ENCODE measurements around the gene RNASEH2B.

DNA sequence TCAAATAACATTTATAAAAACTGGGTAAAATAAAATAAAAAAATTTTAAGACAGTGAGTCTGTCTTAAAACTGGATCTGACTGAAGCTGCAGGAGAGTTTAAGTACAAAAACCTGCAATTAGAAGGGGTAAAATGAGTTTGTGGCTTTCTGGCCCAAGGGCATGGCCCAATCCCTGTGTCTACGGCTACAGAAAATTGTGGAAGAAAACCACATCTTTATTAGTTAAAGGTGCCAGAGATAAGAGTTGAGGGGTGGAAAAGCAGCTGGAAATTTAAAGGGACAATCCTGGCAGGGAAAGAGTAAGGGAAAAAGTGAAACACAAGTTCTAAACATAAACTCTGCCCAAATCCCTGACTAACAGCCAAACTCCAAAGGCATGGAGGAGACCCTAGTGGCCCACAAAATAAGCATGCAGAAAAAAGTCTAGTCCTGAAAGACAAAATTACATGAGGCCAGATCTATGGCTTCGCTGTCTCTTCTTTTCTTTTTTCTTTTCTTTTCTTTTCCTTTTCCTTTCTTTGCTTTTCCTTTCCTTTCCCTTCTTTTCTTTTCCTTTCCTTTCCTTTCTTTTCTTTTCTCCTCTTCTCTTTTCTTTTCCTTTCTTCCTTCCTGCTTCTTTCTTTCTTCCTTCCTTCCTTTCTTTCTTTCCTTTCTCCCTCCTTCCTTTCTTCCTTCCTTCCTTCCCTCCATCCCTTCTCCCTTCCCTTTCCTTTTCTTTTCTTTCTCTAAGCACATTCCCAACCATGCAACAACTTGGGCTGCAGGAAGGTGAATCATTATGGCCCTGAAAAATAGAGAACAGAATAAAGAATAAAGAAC, 42.6 kb upstream of the RNASEH2B start:
- TF ChIP-seq, protein P1, sequence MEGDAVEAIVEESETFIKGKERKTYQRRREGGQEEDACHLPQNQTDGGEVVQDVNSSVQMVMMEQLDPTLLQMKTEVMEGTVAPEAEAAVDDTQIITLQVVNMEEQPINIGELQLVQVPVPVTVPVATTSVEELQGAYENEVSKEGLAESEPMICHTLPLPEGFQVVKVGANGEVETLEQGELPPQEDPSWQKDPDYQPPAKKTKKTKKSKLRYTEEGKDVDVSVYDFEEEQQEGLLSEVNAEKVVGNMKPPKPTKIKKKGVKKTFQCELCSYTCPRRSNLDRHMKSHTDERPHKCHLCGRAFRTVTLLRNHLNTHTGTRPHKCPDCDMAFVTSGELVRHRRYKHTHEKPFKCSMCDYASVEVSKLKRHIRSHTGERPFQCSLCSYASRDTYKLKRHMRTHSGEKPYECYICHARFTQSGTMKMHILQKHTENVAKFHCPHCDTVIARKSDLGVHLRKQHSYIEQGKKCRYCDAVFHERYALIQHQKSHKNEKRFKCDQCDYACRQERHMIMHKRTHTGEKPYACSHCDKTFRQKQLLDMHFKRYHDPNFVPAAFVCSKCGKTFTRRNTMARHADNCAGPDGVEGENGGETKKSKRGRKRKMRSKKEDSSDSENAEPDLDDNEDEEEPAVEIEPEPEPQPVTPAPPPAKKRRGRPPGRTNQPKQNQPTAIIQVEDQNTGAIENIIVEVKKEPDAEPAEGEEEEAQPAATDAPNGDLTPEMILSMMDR (IDR thresholded peaks at IDR 0.05; ENCODE audit: insufficient read depth, low read depth, low read length), result no peak
- no peak for TF ChIP-seq EZH2 (IDR thresholded peaks at IDR 0.05; ENCODE audit: insufficient read depth, low read length)
